ENCODE data around the gene SBNO2. TPM values are rescaled to one million over a fixed set of nuclear protein-coding genes. Genes with fewer than 3 reads are reported as not detected.

Gene SBNO2
- total RNA-seq, 4 donors from 2014 or later = 33.1 to 208 (median 61.9) TPM

- TF ChIP-seq, protein P1, sequence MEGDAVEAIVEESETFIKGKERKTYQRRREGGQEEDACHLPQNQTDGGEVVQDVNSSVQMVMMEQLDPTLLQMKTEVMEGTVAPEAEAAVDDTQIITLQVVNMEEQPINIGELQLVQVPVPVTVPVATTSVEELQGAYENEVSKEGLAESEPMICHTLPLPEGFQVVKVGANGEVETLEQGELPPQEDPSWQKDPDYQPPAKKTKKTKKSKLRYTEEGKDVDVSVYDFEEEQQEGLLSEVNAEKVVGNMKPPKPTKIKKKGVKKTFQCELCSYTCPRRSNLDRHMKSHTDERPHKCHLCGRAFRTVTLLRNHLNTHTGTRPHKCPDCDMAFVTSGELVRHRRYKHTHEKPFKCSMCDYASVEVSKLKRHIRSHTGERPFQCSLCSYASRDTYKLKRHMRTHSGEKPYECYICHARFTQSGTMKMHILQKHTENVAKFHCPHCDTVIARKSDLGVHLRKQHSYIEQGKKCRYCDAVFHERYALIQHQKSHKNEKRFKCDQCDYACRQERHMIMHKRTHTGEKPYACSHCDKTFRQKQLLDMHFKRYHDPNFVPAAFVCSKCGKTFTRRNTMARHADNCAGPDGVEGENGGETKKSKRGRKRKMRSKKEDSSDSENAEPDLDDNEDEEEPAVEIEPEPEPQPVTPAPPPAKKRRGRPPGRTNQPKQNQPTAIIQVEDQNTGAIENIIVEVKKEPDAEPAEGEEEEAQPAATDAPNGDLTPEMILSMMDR (IDR thresholded peaks at IDR 0.05) = no peak
- DNase-seq (ENCODE audit: low spot score) (no peak), ATAC-seq (ENCODE audit: low FRiP score) (peak; percentile 1)
Measured at GRCh38 chr19:1073956-1074517, 100.0 kb downstream of the SBNO2 start.

- no peak for ATAC-seq (ENCODE audit: low FRiP score)
- TF ChIP-seq, protein P1 (IDR thresholded peaks at IDR 0.05) = no peak
- DNase-seq (ENCODE audit: low spot score) = no peak
Measured at GRCh38 chr19:1073063-1073955, 100.8 kb downstream of the SBNO2 start.

DNA sequence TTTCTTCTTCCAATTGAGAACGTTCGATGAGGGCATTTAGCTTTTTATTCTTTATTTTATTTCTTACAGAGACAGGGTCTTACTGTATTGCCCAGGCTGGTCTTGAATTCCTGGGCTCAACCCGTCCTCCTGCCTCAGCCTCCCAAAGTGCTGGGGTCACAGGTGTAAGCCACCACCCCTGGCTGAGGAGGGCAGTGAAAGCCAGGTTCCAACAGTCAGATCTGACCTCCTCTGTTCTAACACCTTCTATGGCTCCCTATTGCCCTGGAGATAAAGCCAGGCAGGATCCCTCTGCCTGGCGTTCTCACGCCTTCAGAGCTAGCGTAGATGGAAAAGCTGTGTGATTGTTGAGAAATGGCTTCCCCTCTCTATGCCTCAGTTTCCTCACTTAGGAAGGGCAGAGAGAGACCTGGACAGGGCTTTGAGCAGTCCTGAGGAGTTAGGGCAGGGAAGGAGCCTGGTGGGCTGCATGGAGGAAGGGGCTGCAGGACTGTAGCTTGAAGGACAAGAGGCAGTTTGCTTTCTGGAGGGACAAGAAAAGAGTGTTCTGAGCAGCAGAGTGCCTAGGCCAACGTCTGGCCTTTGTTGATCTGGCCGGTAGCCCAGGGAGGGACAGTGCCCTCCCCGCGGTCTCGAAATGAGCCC, 101.6 kb downstream of the SBNO2 start:
- ATAC-seq (ENCODE audit: low FRiP score) (no peak), DNase-seq (ENCODE audit: low spot score) (no peak)
- TF ChIP-seq, protein P1 (IDR thresholded peaks at IDR 0.05) = no peak

DNA sequence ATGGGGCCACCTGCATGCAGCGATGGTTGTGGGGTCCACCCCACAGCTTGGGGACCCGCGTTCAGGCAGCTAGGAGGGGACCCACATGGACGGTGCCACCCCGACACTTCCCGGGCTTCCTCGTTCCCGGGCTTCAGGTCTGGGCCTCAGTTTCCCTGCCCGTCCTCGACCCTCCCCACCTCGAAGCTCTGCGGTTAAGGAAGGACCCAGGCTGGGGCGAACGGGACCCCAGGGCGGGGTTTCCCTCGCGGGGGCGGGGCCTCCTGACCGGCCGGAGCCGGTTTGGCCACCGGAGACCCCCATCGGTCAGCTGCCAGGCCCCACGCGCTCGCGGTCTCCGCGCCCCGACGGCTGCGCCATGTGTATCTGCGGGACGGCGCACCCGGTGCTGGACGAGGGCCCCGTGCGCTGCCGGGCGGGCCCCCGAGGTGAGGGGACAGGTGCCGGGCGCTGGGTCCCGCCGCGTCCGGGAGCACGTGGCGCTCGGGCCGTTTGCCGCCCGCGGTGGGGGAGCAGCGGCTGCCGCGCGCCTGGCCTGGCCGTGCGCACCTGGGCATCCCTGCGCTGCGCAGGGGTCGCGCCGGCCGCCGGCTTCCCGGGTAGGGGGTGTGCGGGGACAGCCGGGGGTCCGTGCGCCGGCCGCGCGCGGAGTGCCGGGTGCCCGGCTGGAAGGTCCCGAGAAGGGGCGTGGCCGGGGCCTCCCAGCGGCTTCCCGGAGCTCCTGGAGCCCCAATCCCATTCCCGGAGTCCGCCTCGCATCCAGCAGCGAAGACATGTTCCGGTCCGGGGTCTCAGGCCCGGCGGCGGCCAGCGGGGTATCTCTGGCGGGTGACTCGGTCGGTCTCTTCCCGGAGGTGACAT, 102.9 kb downstream of the SBNO2 start:
- DNase-seq (ENCODE audit: low spot score) (no peak), ATAC-seq (ENCODE audit: low FRiP score) (no peak)
- TF ChIP-seq, protein P1 (IDR thresholded peaks at IDR 0.05) = no peak

DNA sequence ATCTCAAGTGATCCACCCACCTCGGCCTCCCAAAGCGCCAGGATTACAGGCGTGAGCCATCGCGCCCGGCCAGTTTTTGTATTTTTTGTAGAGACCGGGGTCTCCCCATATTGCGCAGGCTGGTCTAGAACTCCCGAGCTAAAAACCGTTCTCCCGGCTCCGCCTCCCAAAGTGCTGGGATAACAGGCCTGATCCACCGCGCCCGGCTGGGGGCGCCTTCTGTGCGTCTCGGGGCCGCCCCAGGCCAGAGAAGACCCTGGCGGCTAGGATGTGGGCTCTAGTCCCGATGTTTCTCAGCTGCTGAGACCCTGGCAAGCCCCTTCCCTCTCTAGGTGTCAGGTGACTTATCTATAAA, 103.5 kb downstream of the SBNO2 start:
- DNase-seq (ENCODE audit: low spot score) = no peak
- no peak for ATAC-seq (ENCODE audit: low FRiP score)

More for the DNA sequence above, 103.5 kb downstream of the SBNO2 start:
- TF ChIP-seq, protein P1 (IDR thresholded peaks at IDR 0.05) = no peak
